ENCODE data around the gene C1orf198.

C1orf198 gene, protein sequence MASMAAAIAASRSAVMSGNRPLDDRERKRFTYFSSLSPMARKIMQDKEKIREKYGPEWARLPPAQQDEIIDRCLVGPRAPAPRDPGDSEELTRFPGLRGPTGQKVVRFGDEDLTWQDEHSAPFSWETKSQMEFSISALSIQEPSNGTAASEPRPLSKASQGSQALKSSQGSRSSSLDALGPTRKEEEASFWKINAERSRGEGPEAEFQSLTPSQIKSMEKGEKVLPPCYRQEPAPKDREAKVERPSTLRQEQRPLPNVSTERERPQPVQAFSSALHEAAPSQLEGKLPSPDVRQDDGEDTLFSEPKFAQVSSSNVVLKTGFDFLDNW

GRCh38 chr1:230867903-230868735 lies at the start of gene C1orf198:
TSS of gene C1orf198 (minus strand) at chr1:230868521. CDS start at chr1:230868512, 9 bp downstream.
- peak; percentile 42 for DNase-seq

GRCh38 chr1:230917284-230918135 lies 49.2 kb upstream of the C1orf198 start:
- DNase-seq, result peak; percentile 93

DNA sequence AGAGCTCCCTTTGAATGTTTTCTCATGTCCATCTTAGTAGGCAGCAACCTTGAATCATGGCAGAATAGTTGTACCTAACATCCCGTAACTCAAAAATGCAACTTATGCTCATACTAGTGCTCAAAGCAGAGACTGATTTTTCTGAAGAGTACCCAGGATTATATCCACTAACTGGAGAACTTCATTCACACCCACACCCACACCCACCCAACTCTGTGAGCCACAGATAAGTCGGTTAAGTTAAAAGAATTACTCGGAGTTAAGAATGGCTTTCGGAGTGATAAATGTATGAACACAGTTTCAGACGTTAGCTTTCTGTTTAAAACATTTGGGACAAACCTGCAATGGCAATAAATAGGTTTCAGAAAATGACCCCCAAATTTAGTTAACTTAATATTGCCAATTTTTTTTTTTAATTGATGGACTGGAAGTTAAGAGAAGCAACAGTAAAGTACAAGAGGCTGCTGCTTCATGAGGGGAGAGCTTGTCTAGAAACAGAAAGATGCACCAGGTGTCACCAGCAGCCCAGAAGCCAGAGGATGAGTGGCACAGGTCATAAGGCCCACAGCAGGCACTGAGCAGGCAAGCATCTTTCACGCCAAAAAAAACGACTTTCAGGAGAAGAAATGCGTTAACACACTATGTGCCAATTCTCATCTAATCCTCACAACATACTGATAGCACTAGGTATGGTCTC lies 48.4 kb upstream of the C1orf198 start:
- peak; percentile 91 for DNase-seq

DNA sequence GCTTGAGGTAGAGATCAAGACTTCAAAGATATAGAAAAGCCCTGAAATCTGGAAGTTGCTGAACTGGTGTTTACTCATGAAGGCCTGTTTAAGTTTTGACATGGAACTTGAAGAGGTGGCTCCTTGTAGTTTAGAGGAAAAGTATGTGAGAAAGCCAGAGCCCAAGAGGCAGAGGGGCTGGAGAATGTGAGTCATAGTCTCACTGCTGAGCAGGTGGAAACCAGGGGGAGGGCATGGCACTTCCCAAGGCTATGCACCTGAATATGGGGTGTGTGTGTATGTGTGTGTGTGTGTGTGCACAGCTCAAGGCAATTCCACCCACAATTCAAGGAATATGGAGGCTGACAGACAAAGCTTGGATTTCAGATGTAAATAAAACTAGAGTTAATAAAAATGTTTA lies 46.8 kb upstream of the C1orf198 start:
- no peak for DNase-seq

DNA sequence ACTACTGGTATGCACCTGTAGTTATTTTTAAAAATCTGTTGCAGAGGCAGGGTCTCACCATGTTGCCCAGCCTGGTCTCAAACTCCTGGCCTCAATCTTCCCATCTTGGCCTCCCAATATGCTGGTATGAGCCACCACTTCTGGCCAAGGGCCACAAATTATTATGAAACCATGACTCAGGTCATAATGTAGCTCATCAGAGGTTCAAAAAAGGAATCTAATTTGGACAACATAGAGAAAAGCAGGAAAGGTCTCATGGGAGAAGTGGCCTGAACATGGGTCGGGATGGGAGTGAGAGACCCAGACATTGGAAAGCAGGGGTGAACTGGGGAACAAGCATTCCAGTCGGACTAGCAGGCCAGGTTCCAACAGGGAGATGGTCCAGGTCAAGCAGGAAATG lies 45.2 kb upstream of the C1orf198 start:
- no peak for DNase-seq

GRCh38 chr1:230910755-230911117 lies 42.4 kb upstream of the C1orf198 start:
- DNase-seq, result no peak

GRCh38 chr1:230909974-230910754 lies 41.8 kb upstream of the C1orf198 start:
- DNase-seq, result no peak

GRCh38 chr1:230907472-230908205 lies 39.3 kb upstream of the C1orf198 start:
- DNase-seq, result no peak

GRCh38 chr1:230906226-230906625 lies 37.9 kb upstream of the C1orf198 start:
- no peak for DNase-seq

- no peak for DNase-seq
Measured at GRCh38 chr1:230905733-230906132, 37.4 kb upstream of the C1orf198 start.

DNA sequence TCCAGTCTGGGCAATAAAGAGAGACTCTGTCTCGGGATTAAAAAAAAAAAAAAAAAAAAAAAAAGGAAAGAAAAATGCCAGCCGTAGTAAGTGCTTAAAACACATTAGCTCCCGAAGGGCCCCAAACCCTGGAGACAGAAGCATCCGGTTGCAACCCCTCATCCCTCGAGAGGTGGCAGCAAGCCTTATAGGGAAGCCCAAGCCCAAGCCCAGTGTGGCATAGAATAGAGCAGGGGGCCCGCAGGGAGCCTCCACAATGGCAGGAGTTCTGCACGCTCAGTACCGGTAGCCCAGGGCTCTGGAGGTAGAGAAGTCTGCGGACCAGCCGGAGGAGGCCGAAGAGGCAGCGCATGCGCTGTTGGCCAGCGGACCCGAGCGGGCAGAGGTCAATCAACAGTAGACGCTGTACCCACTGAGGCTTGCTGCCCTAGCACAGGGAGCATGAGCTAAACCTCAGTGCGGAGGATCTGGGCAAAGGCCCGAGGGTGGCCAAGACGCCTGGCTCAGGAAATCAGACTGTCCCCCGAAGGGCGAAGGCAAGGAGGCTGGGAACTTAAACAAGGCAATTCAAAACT lies 34.1 kb upstream of the C1orf198 start:
- DNase-seq, result no peak

DNA sequence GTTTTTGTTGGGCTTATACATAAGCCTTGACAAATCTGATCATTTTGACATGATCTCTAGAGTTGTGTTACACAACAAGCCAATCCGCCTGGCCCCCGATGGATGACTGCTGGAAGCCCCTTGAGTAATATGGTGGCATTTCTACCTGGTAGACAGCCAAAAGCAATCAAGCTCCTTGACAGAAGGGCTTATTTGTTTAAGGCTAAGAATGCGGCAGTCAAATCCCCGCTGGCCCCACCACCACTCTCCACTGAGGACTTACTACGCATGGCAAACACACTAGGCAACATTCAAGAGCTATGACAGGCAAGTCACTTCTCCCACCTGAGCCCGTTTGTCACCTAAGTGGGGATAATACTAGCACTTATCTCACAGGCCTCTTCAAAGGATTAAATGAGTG lies 33.4 kb upstream of the C1orf198 start:
- DNase-seq, result no peak

DNA sequence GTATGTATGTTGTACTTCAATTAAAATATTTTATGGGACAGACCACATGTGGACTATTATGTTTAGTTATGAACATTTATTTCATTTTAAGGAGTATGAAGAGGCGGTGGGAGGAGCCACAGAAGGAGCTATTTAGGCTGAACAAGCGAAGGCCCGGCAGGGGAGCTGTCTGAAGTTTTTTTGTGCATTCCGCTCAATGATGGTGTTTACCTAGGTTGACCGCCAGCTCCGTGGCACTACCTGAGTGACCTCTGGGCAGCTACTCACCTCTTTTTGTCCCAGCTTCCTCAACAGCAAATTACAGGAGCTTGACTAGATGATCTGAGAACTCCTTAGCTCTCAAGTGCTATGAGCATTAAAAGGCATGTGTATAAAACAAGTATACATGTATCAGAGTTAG lies 32.7 kb upstream of the C1orf198 start:
- DNase-seq, result no peak

DNA sequence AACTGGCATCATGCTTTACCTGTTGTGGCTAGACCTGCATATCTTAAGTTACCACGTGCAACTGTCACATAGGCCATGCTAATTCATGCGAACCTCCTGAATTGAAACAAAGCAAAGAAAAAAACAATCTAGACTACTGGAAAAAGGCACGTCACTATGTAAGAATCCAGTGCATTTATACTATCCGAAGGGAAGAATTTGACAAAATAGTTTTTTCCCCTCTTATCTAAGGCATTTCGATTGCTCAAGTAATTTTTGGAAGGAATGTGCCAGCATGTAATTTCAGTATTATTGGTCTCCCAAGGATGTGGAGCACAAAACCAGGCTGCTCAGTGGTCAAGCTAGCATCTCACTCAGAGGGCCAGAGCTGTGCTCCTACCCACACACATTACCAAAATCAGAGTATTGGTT lies 31.5 kb upstream of the C1orf198 start:
- no peak for DNase-seq

- DNase-seq, result no peak
Measured at GRCh38 chr1:230898748-230899147, 30.4 kb upstream of the C1orf198 start.

DNA sequence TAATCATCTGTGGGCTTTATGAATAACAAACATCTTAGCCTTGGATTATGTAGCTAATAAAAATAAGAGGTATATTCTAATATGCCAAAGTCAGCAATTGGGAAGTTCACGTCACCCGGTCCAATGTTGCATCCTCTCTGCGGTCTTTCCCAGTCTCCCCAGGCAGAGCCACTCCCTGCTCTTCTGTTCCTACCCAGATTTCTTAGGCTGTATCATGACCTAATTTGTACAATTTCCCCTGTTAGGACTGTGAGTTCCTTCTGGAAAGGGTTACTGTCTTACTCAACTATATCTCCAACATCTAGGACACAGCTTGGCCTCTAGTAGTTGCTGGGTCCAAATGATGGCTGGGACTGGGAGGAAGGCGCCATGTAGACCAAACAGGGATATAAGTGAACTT lies 29.8 kb upstream of the C1orf198 start:
- no peak for DNase-seq

DNA sequence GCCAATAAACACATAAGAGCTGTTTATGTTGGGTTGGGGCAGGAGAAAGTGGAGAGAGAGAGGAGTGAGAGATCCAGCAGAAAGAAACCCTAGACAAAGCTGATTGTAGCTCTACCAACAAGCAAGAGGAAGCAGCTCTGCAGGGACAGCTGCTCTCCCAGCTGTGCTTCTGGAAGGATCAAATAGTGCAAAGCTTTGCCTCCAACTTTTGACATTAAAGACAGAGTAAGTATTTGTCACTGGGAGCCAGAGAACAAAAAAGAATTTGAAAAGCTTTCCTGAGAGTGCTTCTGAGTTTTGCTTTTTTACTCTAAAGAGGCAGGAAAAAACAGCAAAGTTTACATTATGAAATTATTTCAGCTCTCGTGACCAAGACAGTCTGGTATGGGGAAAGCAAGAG lies 28.5 kb upstream of the C1orf198 start:
- DNase-seq, result no peak

DNA sequence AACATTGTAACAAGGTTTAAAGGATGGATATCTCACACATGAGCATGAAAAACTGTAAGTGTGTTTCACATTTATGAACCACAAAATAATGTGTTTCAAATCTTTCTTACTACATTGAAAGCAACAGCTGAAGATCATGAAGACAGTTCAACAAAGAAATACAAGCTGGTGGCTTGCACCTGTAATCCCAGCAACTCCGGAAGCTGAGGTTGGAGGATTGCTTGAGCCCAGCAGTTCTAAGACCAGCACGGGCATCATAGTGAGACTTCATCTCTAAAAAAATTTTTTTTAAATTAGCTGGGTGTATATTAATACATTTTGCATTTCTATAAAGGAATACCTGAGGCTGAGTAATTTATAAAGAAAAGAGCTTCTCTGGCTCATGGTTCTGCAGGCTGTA lies 27.1 kb upstream of the C1orf198 start:
- DNase-seq, result no peak

GRCh38 chr1:230894664-230895063 lies 26.3 kb upstream of the C1orf198 start:
- no peak for DNase-seq

GRCh38 chr1:230894032-230894431 lies 25.7 kb upstream of the C1orf198 start:
- no peak for DNase-seq

DNA sequence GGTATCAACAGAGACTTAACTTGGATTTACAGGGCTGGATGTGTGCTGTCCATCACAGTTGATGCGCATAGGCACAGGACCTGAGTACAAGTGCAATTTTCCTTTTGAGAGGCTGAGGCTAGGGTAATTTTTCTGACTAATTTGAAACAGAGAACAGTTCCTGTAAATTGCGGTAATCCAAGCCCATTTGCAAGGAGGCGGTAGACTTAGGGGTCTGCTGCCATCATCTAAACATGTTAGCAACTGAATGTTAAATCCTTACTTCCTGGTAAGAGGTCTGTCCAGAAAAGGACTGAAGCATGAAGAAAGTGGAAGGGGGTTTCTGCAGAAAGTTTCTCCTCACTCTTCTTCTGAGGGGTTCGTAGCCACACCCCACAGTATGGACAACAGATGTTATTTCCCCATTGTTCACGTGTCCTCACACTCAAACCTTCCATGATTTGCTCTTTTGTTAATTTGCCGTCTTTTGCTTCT lies 23.7 kb upstream of the C1orf198 start:
- DNase-seq, result no peak
